HepG2 (cell line): ENCODE results near the gene PTMA. TPM values are rescaled to one million over a fixed set of nuclear protein-coding genes. Genes with fewer than 3 reads are reported as not detected.

ENCODE experiments used
- ATAD3A ChIP-seq: sonication (generic); formaldehyde crosslinking; IDR thresholded peaks from 2 replicates; pipeline ENCODE4 v1.4.0; 2020; ENCODE audit warnings: missing genetic modification reagents
- ATF6 ChIP-seq: sonication (generic); formaldehyde crosslinking; conservative IDR thresholded peaks from 2 replicates; pipeline ENCODE4 v1.4.0; 2020; ENCODE audit warnings: missing genetic modification reagents
- CENPT ChIP-seq: sonication (generic); formaldehyde crosslinking; IDR thresholded peaks from 2 replicates; pipeline ENCODE4 v1.8.0; 2022; ENCODE audit warnings: low read depth, mild to moderate bottlenecking, moderate library complexity, missing genetic modification reagents
- CREBL2 ChIP-seq: sonication (generic); formaldehyde crosslinking; IDR thresholded peaks from 2 replicates; pipeline ENCODE4 v1.8.1; 2023; ENCODE audit warnings: missing genetic modification reagents, mild to moderate bottlenecking, borderline replicate concordance
- E2F5 ChIP-seq: sonication (generic); formaldehyde crosslinking; conservative IDR thresholded peaks from 2 replicates; pipeline ENCODE4 v1.4.0; 2020; ENCODE audit warnings: missing genetic modification reagents
- FOSL2 ChIP-seq: sonication (generic); formaldehyde crosslinking; IDR thresholded peaks from 2 replicates; pipeline ENCODE4 v1.4.0; 2020; ENCODE audit warnings: missing genetic modification reagents
- GPBP1L1 ChIP-seq: sonication (generic); formaldehyde crosslinking; IDR thresholded peaks from 2 replicates; pipeline ENCODE4 v1.5.0; 2020; ENCODE audit warnings: mild to moderate bottlenecking, missing genetic modification reagents
- HOMEZ ChIP-seq: IDR thresholded peaks from 2 replicates; pipeline ENCODE4 v1.6.1; 2016; ENCODE audit warnings: low read depth
- MYNN ChIP-seq: sonication (generic); formaldehyde crosslinking; IDR thresholded peaks from 2 replicates; pipeline ENCODE4 v1.4.0; 2020; ENCODE audit warnings: mild to moderate bottlenecking, low read depth, missing genetic modification reagents
- SKIL ChIP-seq: sonication (generic); formaldehyde crosslinking; IDR thresholded peaks from 2 replicates; pipeline ENCODE4 v1.8.0; 2022; ENCODE audit warnings: missing genetic modification reagents, mild to moderate bottlenecking, moderate library complexity, borderline replicate concordance
- TFE3 ChIP-seq: IDR thresholded peaks from 2 replicates; pipeline ENCODE4 v1.6.1; 2016
- THRA ChIP-seq: sonication (generic); formaldehyde crosslinking; IDR thresholded peaks from 2 replicates; pipeline ENCODE4 v1.4.0; 2020; ENCODE audit warnings: missing genetic modification reagents, borderline replicate concordance
- ZNF644 ChIP-seq: IDR thresholded peaks from 2 replicates; pipeline ENCODE4 v1.6.1; 2016; ENCODE audit warnings: low read depth
- ZNF660 ChIP-seq: sonication (generic); formaldehyde crosslinking; IDR thresholded peaks from 2 replicates; pipeline ENCODE4 v1.5.1; 2020; ENCODE audit warnings: mild to moderate bottlenecking, low read depth, missing genetic modification reagents, borderline replicate concordance
- ZNF790 ChIP-seq: sonication (generic); formaldehyde crosslinking; IDR thresholded peaks from 2 replicates; pipeline ENCODE4 v1.8.0; 2022; ENCODE audit warnings: missing genetic modification reagents, mild to moderate bottlenecking, borderline replicate concordance
- ZNF850 ChIP-seq: sonication (generic); formaldehyde crosslinking; conservative IDR thresholded peaks from 2 replicates; pipeline ENCODE4 v1.9.0; 2021; ENCODE audit warnings: mild to moderate bottlenecking, missing genetic modification reagents
- polyA plus RNA-seq, 8 experiments: library from polyadenylated mRNA; depleted of rRNA in 3 of 8; stranded (reverse) in 7 of 8; unstranded in 1 of 8; fragments of >200 nt; fragmentation: Illumina TruSeq in 4 of 8; extraction: Trizol in 4 of 8; gene quantifications; 2 replicates each; pipeline versions ENCODE4 v1.2.1 to v1.2.3, GENCODE V29; 2011 to 2016; ENCODE audit warnings: low read depth in 4 of 8, missing spikeins in 1 of 8, mixed read lengths in 1 of 8; ENCODE audit not compliant: insufficient read depth in 1 of 8
- total RNA-seq, 5 experiments: library from RNA; depleted of rRNA; stranded (reverse); fragments of >200 nt; fragmentation: Illumina TruSeq; extraction: Trizol; gene quantifications; 2 replicates each; pipeline ENCODE4 v1.2.3, GENCODE V29; 2016; ENCODE audit warnings: low read depth in 1 of 5

The PTMA gene
- total and polyA plus RNA-seq, 2 of the 13 experiments (the other 11 are each of a cell fraction or from before 2014, with no cell fraction given) = 190 to 1,086 TPM

- TF ChIP-seq TFE3 (CRISPR knock-in tag) (no peak; the same call in 1 of the 2 replicates), FOSL2 (no peak), CREBL2 (CRISPR knock-in tag) (peak; percentile 89), ZNF850 (CRISPR knock-in tag) (no peak), ATF6 (CRISPR knock-in tag) (no peak), ZNF644 (CRISPR knock-in tag) (no peak), ATAD3A (CRISPR knock-in tag) (no peak), ZNF660 (CRISPR knock-in tag) (no peak), MYNN (CRISPR knock-in tag) (no peak; the same call in 1 of the 2 replicates), SKIL (CRISPR knock-in tag) (0 out of 2 replicates have a peak, but pooled peaks have one; percentile 12), HOMEZ (CRISPR knock-in tag) (peak; percentile 34; the same call in 1 of the 2 replicates), ZNF790 (0 out of 2 replicates have a peak, but pooled peaks have one; percentile 36), E2F5 (CRISPR knock-in tag) (no peak), THRA (no peak), CENPT (CRISPR knock-in tag) (no peak), GPBP1L1 (no peak)
Observed at GRCh38 chr2:231701456-231702373, 6.6 kb upstream of the PTMA start (continued).
